Stimulated activated CD4-positive, alpha-beta T cell treated with anti-CD3 and anti-CD28 coated beads, Interleukin-1b, Interleukin-23, amount 100 ng/mL, for 1 hour (primary cell): ENCODE data around the gene C1orf232.
A peak's percentile ranks its signal among the peaks of the same experiment; 100 is the strongest.

Source experiments
- DNase-seq, 2 donors: peaks; one replicate each; pipeline ENCODE4 v3.0.0-alpha.2; 2020; ENCODE audit warnings: low read depth in 2 of 2

The C1orf232 gene

DNA sequence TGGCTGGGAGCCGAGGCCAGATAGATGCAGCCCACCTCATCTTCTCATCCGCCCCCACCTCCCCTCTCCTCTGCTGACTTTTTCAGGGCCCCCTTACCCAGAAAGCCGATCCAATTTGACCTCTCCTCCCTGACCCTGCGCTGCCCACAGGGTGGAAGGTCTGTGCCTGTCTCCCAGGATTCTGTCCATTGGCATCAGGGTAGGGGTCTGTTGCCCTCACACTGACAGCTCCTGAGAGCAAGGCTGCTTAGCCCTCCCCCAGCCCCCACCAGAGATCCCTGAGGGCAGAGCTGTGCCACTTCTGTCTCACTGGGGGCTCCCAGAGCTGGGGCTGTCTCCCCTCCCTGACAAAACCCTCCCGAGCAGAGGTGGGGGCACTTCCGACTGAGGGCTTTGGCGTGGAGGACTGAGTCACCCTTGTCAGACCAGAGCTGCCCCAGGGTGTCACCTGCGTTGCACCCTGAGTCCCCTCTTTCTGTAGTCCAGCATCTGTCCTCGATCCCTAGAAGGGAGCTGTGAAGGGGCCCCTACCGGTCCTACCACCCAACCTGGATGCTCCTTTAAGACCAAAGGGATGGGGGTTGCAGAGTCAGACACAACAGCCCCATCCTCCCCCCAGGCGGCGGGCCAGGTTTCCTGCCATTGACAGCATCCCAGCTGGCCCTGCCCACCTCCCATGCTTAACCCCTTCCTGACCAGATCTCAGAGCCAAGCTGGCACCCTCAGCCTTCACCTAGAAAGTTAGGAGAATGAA lies 12.3 kb downstream of the C1orf232 start:
- no peak for DNase-seq

- no peak for DNase-seq
Measured at GRCh38 chr1:26155370-26156284, 13.1 kb downstream of the C1orf232 start.

- no peak for DNase-seq
Measured at GRCh38 chr1:26154750-26155149, 14.0 kb downstream of the C1orf232 start.

- DNase-seq = no peak
Measured at GRCh38 chr1:26153966-26154532, 14.7 kb downstream of the C1orf232 start.

DNA sequence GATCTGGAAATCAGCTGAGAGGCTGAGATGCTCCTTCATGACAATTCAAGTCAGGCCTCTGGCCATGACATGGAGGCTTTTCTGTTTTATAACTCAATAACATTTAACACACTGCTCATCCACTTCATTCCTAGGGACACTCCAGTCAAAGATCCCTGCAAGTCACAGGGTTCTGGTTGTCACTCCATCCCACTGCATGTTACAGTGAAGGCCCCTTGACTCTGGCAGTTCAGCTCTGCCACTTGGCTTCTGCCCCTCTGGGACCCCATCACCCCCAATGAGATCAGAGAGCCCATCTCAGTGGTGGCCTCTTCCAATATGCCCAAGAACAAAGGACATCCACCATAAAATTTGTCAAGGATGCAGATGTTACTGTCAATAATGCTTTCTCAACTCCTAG lies 19.9 kb downstream of the C1orf232 start:
- DNase-seq = no peak

DNA sequence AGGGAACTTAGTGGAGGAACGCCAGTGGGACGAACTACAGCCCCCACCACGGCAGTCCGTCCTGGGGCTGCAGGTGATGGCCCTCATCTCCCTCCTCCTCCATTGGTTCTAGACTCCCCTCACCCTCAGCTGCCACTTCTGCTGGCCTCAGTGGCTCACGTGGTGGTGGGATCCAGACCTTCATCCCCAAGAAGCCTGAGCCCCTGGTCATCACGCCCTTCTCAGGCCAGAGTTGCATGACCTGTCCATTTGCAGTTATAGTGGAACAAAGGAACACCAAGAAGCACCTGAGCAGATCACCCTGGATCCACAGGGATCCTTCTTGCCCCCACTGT lies 22.8 kb downstream of the C1orf232 start:
- DNase-seq = no peak

GRCh38 chr1:26145041-26145959 lies 23.5 kb downstream of the C1orf232 start:
- DNase-seq = peak; percentile 48

GRCh38 chr1:26142159-26142558 lies 26.6 kb downstream of the C1orf232 start:
- DNase-seq = no peak

- DNase-seq = no peak
Measured at GRCh38 chr1:26138974-26139558, 29.7 kb downstream of the C1orf232 start.

DNA sequence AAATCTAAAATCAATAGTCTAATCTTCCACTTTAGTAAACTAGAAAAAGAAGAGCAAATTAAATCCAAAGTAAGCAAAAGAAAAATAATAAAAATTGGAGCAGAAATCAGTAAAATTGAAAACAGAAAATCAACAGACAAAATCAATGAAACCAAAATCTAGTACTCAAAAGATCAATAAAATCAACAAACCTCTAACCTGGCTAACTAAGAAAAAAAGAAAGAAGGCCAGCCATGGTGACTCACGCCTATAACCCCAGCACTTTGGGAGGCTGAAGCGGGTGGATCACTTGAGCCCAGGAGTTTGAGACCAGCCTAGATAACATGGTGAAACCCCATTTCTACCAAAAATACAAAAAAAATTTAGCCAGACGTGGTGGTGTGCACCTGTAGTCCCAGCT lies 34.3 kb downstream of the C1orf232 start:
- DNase-seq = no peak

DNA sequence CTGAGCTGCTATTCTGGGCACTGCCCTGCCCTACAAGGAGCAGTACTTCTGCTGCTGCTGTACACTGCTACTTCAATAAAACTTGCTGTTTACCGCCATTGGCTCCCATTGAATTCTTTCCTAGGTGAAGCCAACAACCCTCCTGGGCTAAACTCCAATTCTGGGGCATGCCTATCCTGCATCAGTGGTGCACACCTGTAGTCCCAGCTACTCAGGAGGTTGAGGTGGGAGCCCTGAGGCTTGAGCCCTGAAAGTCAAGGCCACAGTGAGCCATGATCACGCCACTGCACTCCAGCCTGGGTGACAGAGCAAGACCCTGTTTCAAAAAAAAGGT lies 36.0 kb downstream of the C1orf232 start:
- no peak for DNase-seq

DNA sequence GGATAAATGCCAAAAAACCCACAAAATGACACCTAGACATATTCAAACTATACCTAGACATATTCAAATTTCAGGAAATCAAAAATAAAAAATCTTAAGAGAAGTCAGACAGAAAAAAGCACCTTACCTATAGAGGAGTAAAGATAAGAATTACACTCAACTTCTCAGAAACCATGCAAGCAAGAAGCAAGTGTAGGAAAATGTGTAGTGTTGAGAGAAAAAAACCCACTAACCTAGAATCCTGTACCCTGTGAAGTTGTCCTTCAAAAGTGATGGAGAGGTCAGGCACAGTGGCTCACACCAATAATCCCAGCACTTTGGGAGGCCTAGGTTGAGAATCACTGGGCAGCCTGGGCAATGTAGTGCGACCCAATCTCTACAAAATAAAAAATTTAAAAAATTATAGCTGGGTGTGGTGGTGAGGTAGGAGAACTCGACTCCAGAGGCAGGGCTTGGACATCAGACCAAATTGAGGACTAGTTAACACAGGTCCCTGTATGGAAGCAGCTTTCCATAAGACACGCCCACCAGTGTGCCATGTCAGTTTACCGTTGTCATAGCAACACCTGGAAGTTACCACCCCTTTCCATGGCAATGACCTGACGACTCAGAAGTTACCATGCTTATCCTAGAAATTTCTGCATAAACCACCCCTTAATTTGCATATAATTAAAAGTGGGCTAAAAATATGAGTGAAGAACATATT lies 36.5 kb downstream of the C1orf232 start:
- no peak for DNase-seq

DNA sequence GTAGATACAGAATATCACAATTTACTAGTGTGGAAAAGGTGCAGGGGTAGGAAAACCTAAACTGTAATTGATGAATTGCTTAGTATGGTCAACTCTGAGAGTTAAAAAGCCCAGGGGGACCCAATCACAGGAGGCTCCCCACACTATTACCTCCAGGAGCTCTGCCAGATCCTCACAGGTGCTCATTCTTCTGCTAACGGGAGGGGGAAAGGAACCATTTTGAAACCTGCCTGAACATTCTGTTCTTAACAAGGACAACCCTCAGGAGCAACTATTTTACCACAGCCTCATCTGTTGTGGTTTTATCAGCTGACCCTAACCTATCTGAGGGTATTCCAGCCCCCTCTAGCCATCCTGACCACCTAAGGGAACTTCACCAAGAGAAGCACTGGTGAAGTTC lies 38.1 kb downstream of the C1orf232 start:
- DNase-seq = no peak

DNA sequence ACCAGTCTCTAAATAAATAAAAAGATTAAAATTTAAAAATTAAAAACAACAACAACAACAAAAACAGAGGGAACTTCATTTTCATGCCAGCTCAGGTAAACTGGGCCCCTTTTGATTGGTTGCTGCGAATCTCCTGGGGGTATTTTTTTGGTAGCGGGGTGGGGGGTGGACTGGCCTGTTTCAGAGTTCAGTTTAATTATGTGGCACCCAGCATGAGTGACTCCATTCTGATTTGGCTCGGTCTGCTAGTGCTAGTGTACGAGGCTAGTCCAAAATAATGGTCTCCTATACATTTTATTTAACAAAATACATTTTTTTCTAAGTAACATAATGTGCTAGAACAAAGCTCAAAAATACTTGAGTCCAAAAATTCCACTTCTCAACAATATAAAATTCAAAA lies 39.0 kb downstream of the C1orf232 start:
- DNase-seq = no peak

DNA sequence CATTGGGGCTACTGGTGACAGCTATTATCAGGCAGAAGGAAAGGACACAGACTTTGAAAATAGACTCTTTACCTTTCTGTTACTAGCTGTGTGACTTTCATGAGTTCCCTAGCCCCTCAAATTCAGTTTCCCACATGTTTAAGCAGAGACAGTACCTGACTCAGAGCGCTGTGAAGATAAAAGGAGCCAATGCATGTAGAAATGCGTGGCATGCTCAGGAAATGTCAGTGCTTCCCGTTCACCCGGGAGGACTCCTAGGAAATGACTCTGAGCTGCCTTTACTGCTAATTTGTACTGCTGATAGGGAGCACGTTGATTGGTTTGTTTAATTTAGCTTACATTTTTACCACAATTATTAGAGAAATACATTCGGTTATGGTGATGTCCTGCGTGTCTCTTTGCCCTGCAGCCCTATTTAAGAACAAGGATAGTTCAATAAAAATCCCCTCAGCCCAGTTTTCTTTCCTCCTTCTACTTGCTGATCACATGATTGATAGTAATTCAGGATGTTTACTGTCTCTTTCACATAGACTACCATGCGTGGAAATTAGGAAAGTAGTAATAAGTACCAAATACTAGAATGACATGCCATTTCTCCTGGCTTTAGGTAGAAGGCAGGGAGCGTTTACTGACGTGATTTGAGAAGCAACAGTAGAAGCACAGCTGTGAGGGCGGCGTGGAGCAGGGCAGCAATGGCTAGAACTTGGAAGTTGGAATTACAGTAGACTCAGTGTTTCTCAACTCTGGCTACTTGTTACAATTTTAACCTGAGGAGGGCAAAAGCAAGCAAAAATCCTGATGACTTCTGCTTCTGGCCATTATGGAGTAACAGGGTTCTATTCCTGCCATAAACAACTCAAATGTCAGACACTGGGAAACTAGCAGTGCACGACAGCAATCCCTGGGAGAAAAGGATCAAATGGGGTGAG lies 41.3 kb downstream of the C1orf232 start:
- DNase-seq = no peak

DNA sequence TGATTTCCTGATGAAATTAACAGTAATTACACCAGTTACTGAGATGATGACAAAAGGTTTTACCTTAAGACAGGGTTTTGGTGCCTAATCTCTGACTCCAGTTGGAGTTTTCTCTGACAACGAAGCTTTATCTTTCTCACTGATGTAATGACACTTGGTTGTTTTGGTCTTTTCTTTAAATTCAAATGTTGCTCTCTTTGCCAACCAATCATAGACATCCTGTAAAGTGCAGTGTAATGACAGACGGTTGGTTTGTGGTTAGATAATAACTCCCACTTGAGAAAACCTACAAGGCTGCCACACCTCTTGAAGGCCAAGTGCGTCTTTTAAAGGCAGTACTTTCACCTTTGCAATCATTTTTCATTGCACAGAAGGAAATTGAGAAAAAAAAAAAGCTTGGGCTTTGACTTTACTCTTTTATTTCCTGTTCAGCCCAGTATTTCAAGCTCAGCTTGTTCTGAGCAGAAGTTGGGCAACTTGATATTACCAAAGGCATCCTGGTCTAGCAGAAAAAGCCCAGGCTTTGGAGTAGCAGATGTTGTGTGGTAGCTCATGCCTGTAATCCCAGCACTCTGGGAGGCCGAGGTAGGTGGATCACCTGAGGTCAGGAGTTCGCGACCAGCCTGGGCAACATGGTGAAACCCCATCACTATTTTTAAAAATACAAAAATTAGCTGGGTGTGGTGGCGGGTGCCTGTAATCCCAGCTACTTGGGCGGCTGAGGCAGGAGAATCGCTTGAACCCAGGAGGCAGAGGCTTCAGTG lies 42.3 kb downstream of the C1orf232 start:
- peak in 1 of 2 donors; percentile 22 for DNase-seq

- DNase-seq = no peak
Measured at GRCh38 chr1:26125946-26126320, 42.8 kb downstream of the C1orf232 start.

- no peak for DNase-seq
Measured at GRCh38 chr1:26125382-26125781, 43.4 kb downstream of the C1orf232 start.
